Activated CD4-positive, alpha-beta memory T cell treated with anti-CD3 and anti-CD28 coated beads, Interleukin-2, amount 10 ng/mL, durations not matched to agents 7 days and 5 days (primary cell): ENCODE results near the gene SPOCK3. TPM values are rescaled to one million over a fixed set of nuclear protein-coding genes. Genes with fewer than 3 reads are reported as not detected.
"Not testable (repeated sequence)": the region's sequence is repeated elsewhere in the genome, so short reads cannot be mapped to it uniquely, and the experiment has no call there.

Experiments used
- CTCF ChIA-PET: fragments of 350-600 bp; sonication (Branson Sonifier 250); formaldehyde crosslinking; loops from one replicate; lab custom pipeline; 2021; ENCODE audit warnings: antibody characterized with exemption, inconsistent platforms; lab: Charles Lee
- POLR2A ChIA-PET: fragments of 350-600 bp; sonication (Branson Sonifier 250); formaldehyde crosslinking; loops from one replicate; lab custom pipeline; 2021; ENCODE audit warnings: antibody characterized with exemption; lab: Charles Lee
- DNase-seq: peaks from one replicate; pipeline ENCODE4 v3.0.0-alpha.2; 2020
- H3K27ac Mint-ChIP-seq: one replicate; pipeline ENCODE4 v1.8.0; 2021; ENCODE audit warnings: mild to moderate bottlenecking, mixed read lengths
- H3K27me3 Mint-ChIP-seq: one replicate; pipeline ENCODE4 v1.8.0; 2021; ENCODE audit warnings: mixed read lengths
- H3K36me3 Mint-ChIP-seq: one replicate; pipeline ENCODE4 v1.8.0; 2021; ENCODE audit warnings: low read depth, mixed read lengths
- H3K4me1 Mint-ChIP-seq: one replicate; pipeline ENCODE4 v1.8.0; 2021; ENCODE audit warnings: mixed read lengths
- H3K4me3 Mint-ChIP-seq: one replicate; pipeline ENCODE4 v1.8.0; 2021; ENCODE audit warnings: mild to moderate bottlenecking, mixed read lengths
- H3K9me3 Mint-ChIP-seq: one replicate; pipeline ENCODE4 v1.8.0; 2021; ENCODE audit warnings: mixed read lengths
- total RNA-seq, 2 experiments: library from RNA; stranded (reverse); gene quantifications; one replicate each; pipeline ENCODE4 v1.2.3, GENCODE V29; 2021

The SPOCK3 gene
- total RNA-seq, 2 experiments from 2014 or later: not detected

DNA sequence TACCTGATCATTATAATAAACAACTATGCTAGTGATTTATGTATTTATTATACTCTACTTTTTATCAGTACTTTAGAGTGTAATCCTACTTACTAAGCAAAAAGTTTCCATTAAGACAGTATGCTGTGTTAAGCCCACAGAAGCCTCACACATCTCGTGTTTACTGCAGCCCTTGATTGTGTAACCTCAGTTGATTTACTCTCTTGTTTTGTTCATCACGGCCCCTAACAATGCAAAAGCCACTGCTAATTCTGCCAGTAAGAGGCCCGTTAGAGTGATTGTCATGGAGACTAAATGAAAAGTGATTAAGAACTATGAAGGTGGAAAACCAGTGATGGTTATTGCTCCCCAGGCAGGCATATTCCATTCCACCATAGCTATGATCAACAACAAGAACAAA lies 436.2 kb downstream of the SPOCK3 start:
- no peak for DNase-seq
- POLR2A ChIA-PET: no interaction called here
- H3K27ac Mint-ChIP-seq: no peak overlapping the region
- CTCF ChIA-PET: no interaction called here
- H3K36me3 Mint-ChIP-seq: no peaks in the 10 kb centered on the region
- peaks cover 6% of the 10 kb centered on the region for H3K9me3 Mint-ChIP-seq
- no peaks in the 10 kb centered on the region for H3K4me1 Mint-ChIP-seq
- H3K4me3 Mint-ChIP-seq: no peak overlapping the region
- no peaks in the 10 kb centered on the region for H3K27me3 Mint-ChIP-seq

DNA sequence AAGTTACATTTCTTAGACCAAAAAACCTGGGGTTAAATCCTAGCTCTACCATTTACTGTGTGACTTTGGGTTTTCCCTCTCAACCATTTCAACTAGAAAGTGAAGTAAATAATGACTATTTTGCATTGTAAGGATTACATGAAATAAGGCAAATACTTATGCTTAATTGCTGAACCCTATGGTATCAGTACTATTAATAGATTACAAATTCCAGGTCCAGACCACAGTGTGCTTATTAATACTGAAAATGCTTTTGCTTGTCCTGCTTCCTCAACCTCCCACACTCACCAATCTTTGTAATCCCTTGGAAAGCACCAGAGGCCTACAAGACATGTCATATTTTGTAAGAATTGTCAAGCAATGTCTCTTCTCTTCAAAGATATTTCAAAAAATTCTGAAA lies 456.5 kb downstream of the SPOCK3 start:
- no peaks in the 10 kb centered on the region for H3K36me3 Mint-ChIP-seq
- CTCF ChIA-PET: no interaction called here
- POLR2A ChIA-PET: no interaction called here
- peaks cover 10% of the 10 kb centered on the region for H3K9me3 Mint-ChIP-seq
- H3K27me3 Mint-ChIP-seq: no peaks in the 10 kb centered on the region
- DNase-seq: no peak
- H3K4me3 Mint-ChIP-seq: no peak overlapping the region
- no peaks in the 10 kb centered on the region for H3K4me1 Mint-ChIP-seq
- no peak overlapping the region for H3K27ac Mint-ChIP-seq

DNA sequence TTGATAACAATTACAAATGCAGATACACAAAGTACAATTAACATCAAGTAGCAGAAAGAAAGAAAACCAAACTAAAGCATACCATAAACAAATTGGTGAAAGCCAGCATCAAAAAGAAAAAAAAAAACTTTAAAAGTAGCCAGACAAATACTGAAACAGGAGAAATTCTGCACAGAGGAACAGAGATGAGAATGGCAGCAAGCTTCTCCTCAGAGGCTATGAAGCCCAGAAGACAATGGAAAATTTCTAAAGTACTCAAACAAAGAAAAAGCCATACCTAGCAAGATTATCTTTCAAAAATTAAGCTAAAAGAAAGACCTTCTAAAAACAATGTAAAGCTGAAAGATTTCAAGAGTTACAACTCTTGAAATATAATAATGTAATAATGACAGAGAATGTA lies 471.3 kb downstream of the SPOCK3 start:
- ChIA-PET CTCF (no interaction called here), POLR2A (no interaction called here)
- H3K36me3 Mint-ChIP-seq: no peaks in the 10 kb centered on the region
- H3K4me3 Mint-ChIP-seq: no peak overlapping the region
- H3K9me3 Mint-ChIP-seq: peaks cover 2% of the 10 kb centered on the region
- H3K27me3 Mint-ChIP-seq: no peaks in the 10 kb centered on the region
- no peak overlapping the region for H3K27ac Mint-ChIP-seq
- no peaks in the 10 kb centered on the region for H3K4me1 Mint-ChIP-seq
- no peak for DNase-seq

DNA sequence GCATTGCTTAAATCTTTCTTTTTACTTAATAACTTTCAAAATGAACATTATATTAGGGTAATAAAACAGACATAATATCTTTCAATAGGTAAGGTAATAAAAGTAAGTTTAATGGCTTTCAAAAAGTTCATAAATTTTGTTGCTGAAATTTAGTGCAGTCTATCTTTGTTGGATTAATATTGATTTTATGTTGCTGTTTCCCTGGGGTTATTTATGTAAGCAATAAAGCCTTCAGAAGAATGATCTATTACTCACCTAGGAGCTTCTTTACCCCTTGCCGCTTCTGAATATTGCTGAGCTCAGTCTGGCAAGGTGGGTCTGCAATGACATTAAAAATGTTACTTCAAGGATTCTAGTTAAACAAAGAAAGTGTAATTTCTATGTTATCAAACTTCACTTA lies 492.6 kb downstream of the SPOCK3 start:
- H3K36me3 Mint-ChIP-seq: no peaks in the 10 kb centered on the region
- no peaks in the 10 kb centered on the region for H3K4me1 Mint-ChIP-seq

DNA sequence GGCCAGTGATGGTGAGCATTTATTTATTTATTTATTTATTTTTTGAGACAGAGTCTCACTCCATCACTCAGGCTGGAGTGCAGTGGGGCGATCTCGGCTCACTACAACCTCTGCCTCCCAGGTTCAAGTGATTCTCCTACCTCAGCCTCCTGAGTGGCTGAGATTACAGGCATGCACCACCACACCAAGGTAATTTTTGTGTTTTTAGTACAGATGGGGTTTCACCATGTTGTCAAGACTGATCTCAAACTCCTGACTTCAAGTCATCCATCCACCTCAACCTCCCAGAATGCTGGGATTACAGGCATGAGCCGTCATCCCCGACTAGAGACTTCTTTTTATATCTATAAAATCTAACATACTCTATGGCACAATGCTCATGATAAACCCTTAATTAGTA lies 495.1 kb downstream of the SPOCK3 start:
- H3K36me3 Mint-ChIP-seq, H3K27ac Mint-ChIP-seq, H3K4me3 Mint-ChIP-seq, CTCF ChIA-PET, H3K9me3 Mint-ChIP-seq, POLR2A ChIA-PET, H3K27me3 Mint-ChIP-seq, H3K4me1 Mint-ChIP-seq, DNase-seq: not testable (repeated sequence)

More for the DNA sequence above, 492.6 kb downstream of the SPOCK3 start:
- H3K27ac Mint-ChIP-seq: no peak overlapping the region
- no peak for DNase-seq
- POLR2A ChIA-PET: no interaction called here
- H3K4me3 Mint-ChIP-seq: no peak overlapping the region
- CTCF ChIA-PET: no interaction called here
- H3K27me3 Mint-ChIP-seq: no peaks in the 10 kb centered on the region
- H3K9me3 Mint-ChIP-seq: no peaks in the 10 kb centered on the region

DNA sequence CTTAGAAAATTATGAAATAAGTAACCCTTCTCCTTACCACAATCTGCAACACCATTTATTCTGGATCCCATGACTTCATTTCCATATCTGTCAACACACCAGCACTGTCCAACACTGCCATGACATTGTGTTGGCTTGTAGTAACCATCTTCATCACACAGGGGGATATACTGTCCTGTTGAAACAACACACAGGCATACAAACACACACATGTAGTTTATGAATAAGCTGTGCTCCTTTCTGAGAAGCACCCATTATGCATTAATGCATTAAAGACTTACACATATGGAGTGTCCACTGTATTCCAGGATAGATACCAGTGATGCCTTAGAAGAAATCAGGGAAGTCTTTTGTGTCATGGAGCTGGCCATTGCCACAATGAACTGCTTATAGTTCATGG lies 496.9 kb downstream of the SPOCK3 start:
- no peaks in the 10 kb centered on the region for H3K4me1 Mint-ChIP-seq
- H3K4me3 Mint-ChIP-seq: no peak overlapping the region
- POLR2A ChIA-PET: no interaction called here
- H3K27me3 Mint-ChIP-seq: no peaks in the 10 kb centered on the region
- peaks cover 3% of the 10 kb centered on the region for H3K9me3 Mint-ChIP-seq
- no peak for DNase-seq
- no peaks in the 10 kb centered on the region for H3K36me3 Mint-ChIP-seq
- CTCF ChIA-PET: no interaction called here
- no peak overlapping the region for H3K27ac Mint-ChIP-seq

DNA sequence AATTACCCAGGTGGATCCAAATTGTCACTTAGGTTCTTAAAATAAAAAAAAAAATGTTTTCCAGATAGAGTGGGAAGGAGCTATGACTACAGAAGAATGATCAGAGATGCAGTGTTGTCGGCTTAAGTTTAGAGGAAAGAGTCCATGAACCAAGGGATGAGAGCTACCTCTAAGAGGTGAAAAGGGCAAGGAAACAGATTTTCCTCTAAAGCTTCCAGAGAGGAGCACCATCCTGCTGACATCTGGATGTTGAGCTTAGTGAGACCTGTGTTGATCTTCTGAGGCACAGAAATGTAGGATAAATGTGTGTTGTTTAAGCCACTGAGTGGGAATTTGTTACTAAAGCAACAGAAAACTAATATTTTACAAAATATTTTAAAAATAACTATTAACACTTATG lies 498.7 kb downstream of the SPOCK3 start:
- H3K4me3 Mint-ChIP-seq: no peak overlapping the region
- no peaks in the 10 kb centered on the region for H3K36me3 Mint-ChIP-seq
- H3K27ac Mint-ChIP-seq: no peak overlapping the region
- no peak for DNase-seq
- POLR2A ChIA-PET: no interaction called here
- no peaks in the 10 kb centered on the region for H3K4me1 Mint-ChIP-seq
- CTCF ChIA-PET: no interaction called here
- H3K9me3 Mint-ChIP-seq: peaks cover 3% of the 10 kb centered on the region
- no peaks in the 10 kb centered on the region for H3K27me3 Mint-ChIP-seq

DNA sequence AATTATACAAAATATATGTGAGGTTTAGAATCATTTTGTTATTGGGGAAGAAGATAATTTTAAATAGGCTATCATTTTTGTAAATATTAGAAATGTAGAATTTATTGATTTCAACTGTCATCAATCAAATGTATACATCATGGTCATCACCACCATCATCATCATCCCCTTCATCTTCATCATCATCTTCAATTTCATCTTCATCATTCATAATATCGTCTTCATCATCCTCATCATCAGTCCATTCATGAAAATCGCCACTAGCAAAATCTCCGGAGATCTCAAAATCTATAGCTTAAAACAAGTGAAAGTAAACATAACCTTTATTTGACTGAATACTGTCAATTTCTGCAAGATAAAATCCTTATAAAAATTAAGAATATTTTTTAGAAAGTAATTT lies 499.5 kb downstream of the SPOCK3 start:
- no peaks in the 10 kb centered on the region for H3K4me1 Mint-ChIP-seq
- H3K36me3 Mint-ChIP-seq: no peaks in the 10 kb centered on the region
- ChIA-PET POLR2A (no interaction called here), CTCF (no interaction called here)
- H3K9me3 Mint-ChIP-seq: peaks cover 3% of the 10 kb centered on the region
- H3K4me3 Mint-ChIP-seq: no peak overlapping the region
- DNase-seq: no peak
- no peak overlapping the region for H3K27ac Mint-ChIP-seq
- H3K27me3 Mint-ChIP-seq: no peaks in the 10 kb centered on the region

DNA sequence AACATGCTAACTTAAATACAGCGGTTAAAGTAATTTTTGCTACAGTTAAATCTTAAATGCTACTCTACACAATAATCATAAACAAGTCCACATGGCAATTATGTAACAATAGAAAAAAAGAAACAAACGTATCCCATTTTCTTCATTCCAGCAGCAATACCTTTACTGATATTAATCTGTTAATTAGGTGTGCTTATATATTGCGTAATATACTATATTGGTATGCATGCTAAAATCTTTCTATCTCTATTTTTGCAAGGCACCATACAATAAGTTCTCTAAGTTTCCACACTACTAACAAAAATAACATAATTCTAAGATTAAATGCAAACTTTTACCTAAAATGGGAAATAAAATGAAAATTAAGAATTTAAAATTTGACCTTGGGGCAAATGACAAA lies 500.6 kb downstream of the SPOCK3 start:
- Mint-ChIP-seq H3K36me3 (no peaks in the 10 kb centered on the region), H3K27ac (no peak overlapping the region), H3K27me3 (no peaks in the 10 kb centered on the region), H3K9me3 (peaks cover 3% of the 10 kb centered on the region), H3K4me3 (no peak overlapping the region), H3K4me1 (no peaks in the 10 kb centered on the region)
- ChIA-PET POLR2A (no interaction called here), CTCF (no interaction called here)
- DNase-seq: no peak

DNA sequence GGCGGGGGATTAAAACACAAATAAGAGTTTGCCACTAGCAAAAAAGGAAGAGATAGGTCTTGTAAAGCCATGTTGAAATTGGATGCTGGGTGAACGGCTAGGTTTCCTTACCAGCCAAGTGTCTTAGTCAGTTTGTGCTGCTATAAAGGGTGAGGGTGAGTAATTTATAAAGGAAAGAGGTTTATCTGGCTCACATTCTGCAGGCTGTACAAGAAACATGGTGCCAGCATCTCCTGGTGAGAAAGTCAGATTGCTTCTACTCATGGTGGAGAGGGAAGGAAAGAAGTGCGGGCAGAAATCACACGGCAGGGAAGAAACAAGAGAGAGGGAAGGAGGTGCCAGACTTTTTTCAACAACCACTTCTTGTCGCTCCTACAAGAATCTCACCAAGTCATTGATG lies 507.5 kb downstream of the SPOCK3 start:
- DNase-seq: no peak
- H3K4me1 Mint-ChIP-seq: no peaks in the 10 kb centered on the region
- H3K9me3 Mint-ChIP-seq: peaks cover 8% of the 10 kb centered on the region
- no peaks in the 10 kb centered on the region for H3K27me3 Mint-ChIP-seq
- H3K36me3 Mint-ChIP-seq: no peaks in the 10 kb centered on the region
- ChIA-PET CTCF (no interaction called here), POLR2A (no interaction called here)
- no peak overlapping the region for H3K4me3 Mint-ChIP-seq
- H3K27ac Mint-ChIP-seq: no peak overlapping the region

DNA sequence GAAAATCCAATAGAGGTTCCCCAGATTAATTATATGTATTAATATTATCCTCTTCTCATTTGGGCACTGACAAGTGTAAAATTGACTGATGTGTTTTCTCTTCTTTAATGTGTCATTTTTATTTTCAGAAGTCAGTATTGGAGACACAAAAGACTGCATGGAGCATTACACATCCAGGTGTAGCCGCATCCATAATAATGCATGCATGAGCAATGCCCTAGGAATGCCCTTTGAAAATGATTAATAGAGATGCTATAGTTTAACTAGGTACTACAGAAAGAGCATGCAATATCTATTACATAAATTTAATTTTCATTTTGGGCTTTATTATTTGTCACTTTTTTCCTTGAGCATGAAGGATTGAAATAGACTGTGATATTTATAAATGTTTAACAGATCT lies 509.9 kb downstream of the SPOCK3 start:
- Mint-ChIP-seq H3K4me1 (no peaks in the 10 kb centered on the region), H3K9me3 (peaks cover 13% of the 10 kb centered on the region), H3K27me3 (no peaks in the 10 kb centered on the region), H3K4me3 (no peak overlapping the region), H3K27ac (no peak overlapping the region), H3K36me3 (no peaks in the 10 kb centered on the region)
- DNase-seq: no peak
- CTCF ChIA-PET: no interaction called here
- POLR2A ChIA-PET: no interaction called here

DNA sequence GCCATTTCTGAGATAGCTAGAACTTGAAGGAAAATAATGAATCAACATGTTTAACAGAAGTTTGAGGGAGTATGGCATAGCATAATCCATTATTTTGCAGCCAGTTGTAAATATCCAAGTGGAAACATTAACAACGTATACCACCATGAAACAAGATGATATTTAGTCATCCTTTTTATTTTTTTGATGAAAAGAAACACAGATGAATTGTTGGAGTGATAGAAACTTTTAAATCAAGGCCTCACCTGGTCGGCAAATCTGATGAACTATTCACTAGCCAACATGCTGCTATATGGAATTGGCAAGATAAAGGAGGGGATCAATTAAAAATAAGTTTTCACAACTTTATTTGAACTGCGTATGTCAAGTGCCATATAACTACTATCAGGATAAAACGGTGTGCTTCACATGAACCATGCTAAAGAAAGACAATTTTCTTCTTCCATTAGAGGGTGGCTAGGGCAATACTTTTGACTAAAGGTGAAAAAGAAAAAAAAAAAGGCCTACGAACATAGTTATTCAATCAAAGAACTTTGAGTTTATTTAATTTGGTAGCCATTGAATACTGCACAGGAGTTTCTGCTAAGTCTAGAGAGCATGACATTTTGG lies 510.7 kb downstream of the SPOCK3 start:
- DNase-seq: no peak
- Mint-ChIP-seq H3K4me1 (no peaks in the 10 kb centered on the region), H3K9me3 (peaks cover 13% of the 10 kb centered on the region), H3K27me3 (no peaks in the 10 kb centered on the region), H3K36me3 (no peaks in the 10 kb centered on the region), H3K4me3 (no peak overlapping the region), H3K27ac (no peak overlapping the region)
- CTCF ChIA-PET: no interaction called here
- POLR2A ChIA-PET: no interaction called here

DNA sequence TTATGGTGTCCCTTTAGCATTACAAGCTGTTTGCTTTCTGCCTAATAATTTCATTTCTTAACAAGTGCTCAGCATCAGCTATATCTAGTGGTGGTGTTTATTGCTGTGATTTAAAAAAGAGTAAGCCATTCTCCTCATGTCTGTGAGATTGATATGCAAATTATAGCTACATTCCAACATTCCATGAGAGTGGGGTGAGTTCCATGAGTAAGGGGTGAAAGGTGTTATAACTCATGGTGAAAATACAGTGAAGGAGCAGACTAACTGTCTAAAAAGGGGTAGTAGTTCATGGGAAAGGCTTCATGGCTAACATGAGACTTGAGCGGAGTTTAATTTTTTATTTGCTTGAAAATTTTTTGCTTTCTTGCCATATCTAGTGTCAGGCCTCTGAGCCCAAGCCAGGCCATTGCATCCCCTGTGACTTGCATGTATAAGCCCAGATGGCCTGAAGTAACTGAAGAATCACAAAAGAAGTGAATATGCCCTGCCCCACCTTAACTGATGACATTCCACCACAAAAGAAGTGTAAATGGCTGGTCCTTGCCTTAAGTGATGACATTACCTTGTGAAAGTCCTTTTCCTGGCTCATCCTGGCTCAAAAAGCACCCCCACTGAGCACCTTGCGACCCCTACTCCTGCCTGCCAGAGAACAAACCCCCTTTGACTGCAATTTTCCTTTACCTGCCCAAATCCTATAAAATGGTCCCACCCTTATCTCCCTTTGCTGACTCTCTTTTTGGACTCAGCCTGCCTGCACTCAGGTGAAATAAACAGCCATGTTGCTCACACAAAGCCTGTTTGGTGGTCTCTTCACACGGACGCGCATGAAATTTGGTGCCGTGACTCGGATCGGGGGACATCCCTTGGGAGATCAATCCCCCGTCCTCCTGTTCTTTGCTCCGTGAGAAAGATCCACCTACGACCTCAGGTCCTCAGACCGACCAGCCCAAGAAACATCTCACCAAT lies 518.3 kb downstream of the SPOCK3 start:
- H3K36me3 Mint-ChIP-seq, POLR2A ChIA-PET, DNase-seq, CTCF ChIA-PET, H3K4me3 Mint-ChIP-seq, H3K27ac Mint-ChIP-seq, H3K27me3 Mint-ChIP-seq, H3K4me1 Mint-ChIP-seq: not testable (repeated sequence)
- H3K9me3 Mint-ChIP-seq: peaks cover 18% of the 10 kb centered on the region

DNA sequence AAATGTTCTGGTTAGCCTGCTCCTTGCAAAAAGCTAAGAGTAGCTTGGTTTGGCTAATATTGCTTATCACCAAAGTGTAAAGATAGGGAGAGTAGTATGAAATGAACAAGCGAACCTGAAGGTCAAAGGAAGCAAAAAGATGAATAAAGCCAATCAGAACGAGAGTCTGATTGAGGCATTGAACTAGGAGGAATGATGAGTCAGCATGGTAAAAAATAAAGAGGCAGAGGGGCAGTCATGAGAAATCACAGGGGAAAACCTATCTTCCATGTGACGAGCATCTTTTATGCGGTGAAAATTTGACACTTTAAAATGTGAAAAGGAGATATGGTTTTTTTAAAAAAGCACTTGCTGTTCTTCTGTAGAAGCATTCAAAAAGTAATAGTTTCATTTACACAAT lies 533.7 kb downstream of the SPOCK3 start:
- no peaks in the 10 kb centered on the region for H3K27me3 Mint-ChIP-seq
- no peaks in the 10 kb centered on the region for H3K4me1 Mint-ChIP-seq
- H3K27ac Mint-ChIP-seq: no peak overlapping the region
- peaks cover 11% of the 10 kb centered on the region for H3K9me3 Mint-ChIP-seq
- DNase-seq: no peak
- no peaks in the 10 kb centered on the region for H3K36me3 Mint-ChIP-seq
- ChIA-PET CTCF (no interaction called here), POLR2A (no interaction called here)
- H3K4me3 Mint-ChIP-seq: no peak overlapping the region
